CD4-positive, alpha-beta T cell (primary cell): ENCODE data around the gene VWF. TPM values are rescaled to one million over a fixed set of nuclear protein-coding genes. Genes with fewer than 3 reads are reported as not detected.

Source experiments
- ATAC-seq: fragments of 200-7000 bp; cut with Tn5 transposase; one replicate; pipeline ENCODE4 v1.10.0; 2022; ENCODE audit warnings: mild to moderate bottlenecking; ENCODE audit not compliant: poor library complexity
- CTCF ChIA-PET: fragments of 350-600 bp; sonication (Branson Sonifier 250); formaldehyde crosslinking; loops from one replicate; lab custom pipeline; 2021; ENCODE audit warnings: antibody characterized with exemption, inconsistent platforms; lab: Charles Lee
- POLR2A ChIA-PET: fragments of 350-600 bp; sonication (Branson Sonifier 250); formaldehyde crosslinking; loops from one replicate; lab custom pipeline; 2021; ENCODE audit warnings: antibody characterized with exemption, inconsistent platforms; lab: Charles Lee
- DNase-seq, 14 experiments: peaks; one replicate each; pipeline ENCODE4 v3.0.0-alpha.2; 2013 to 2020; ENCODE audit warnings: mixed read lengths in 2 of 14
- H3K27ac ChIP-seq, 2 donors: one replicate each; pipeline versions ENCODE4 v1.5.1 to v1.7.0; 2013; ENCODE audit warnings: low read length in 2 of 2, low read depth in 1 of 2, mild to moderate bottlenecking in 1 of 2
- H3K27me3 ChIP-seq, 2 experiments: 1 replicate in 1 of 2; 2 replicates in 1 of 2; pipeline versions ENCODE4 v1.6.1 to v1.7.0; 2013; ENCODE audit warnings: low read length in 2 of 2, control low read depth in 1 of 2, mild to moderate bottlenecking in 1 of 2, moderate library complexity in 1 of 2; ENCODE audit not compliant: insufficient read depth in 2 of 2, control insufficient read depth in 1 of 2
- H3K36me3 ChIP-seq: one replicate; pipeline ENCODE4 v1.6.1; 2013; ENCODE audit warnings: low read length, control low read depth; ENCODE audit not compliant: insufficient read depth
- H3K4me1 ChIP-seq: one replicate; pipeline ENCODE4 v1.6.1; 2013; ENCODE audit warnings: low read length, control low read depth; ENCODE audit not compliant: insufficient read depth
- H3K4me3 ChIP-seq: one replicate; pipeline ENCODE4 v1.5.1; 2013; ENCODE audit warnings: mild to moderate bottlenecking, low read length, moderate library complexity
- H3K9me3 ChIP-seq, 2 experiments: 1 replicate in 1 of 2; 2 replicates in 1 of 2; pipeline versions ENCODE4 v1.6.1 to v1.7.0; 2013; ENCODE audit warnings: low read length in 2 of 2, mild to moderate bottlenecking in 2 of 2, control low read depth in 1 of 2, moderate library complexity in 1 of 2; ENCODE audit not compliant: control insufficient read depth in 1 of 2, insufficient read depth in 1 of 2
- H3K27ac Mint-ChIP-seq: one replicate; pipeline ENCODE4 v1.8.0; 2020; ENCODE audit warnings: mixed read lengths
- H3K27me3 Mint-ChIP-seq: one replicate; pipeline ENCODE4 v1.8.0; 2021; ENCODE audit warnings: mixed read lengths
- H3K36me3 Mint-ChIP-seq: one replicate; pipeline ENCODE4 v1.8.0; 2021; ENCODE audit warnings: low read depth, mixed read lengths
- H3K4me1 Mint-ChIP-seq: one replicate; pipeline ENCODE4 v1.8.0; 2021; ENCODE audit warnings: low read depth, mixed read lengths
- H3K4me3 Mint-ChIP-seq: one replicate; pipeline ENCODE4 v1.8.0; 2020; ENCODE audit warnings: mild to moderate bottlenecking, mixed read lengths
- H3K9me3 Mint-ChIP-seq: one replicate; pipeline ENCODE4 v1.8.0; 2020; ENCODE audit warnings: mixed read lengths
- CTCF ChIP-seq: fragments of 200-600 bp; IDR thresholded peaks from one replicate; pipeline ENCODE4 v1.8.0; 2022; ENCODE audit warnings: antibody characterized with exemption, mild to moderate bottlenecking
- intact Hi-C, 2 experiments: fragments of 100-400 bp; cut with DNase I in 1 of 2; cut with micrococcal nuclease in 1 of 2; formaldehyde crosslinking; loops; one replicate each; pipeline versions ENCODE4 v1.15.1 to v1.9.0; 2023 to 2025; cut with DNase I, micrococcal nuclease
- total RNA-seq, 174 experiments: library from RNA in 2 of 174; stranded (reverse) in 2 of 174; gene quantifications; one replicate each; pipeline ENCODE4 v1.2.3 and lab custom pipeline; 2021 to 2026

Gene VWF
- total RNA-seq, 2 experiments from 2014 or later: 0.20 TPM; not detected in 1

GRCh38 chr12:6047249-6048237 is 76.9 kb downstream of the VWF start:
- no peak overlapping the region for H3K27ac Mint-ChIP-seq
- H3K27me3 Mint-ChIP-seq: peaks cover 14% of the 10 kb centered on the region
- CTCF ChIA-PET: no interaction called here
- no peak overlapping the region for H3K4me3 Mint-ChIP-seq
- Histone ChIP-seq H3K4me3 (no peak overlapping the region), H3K36me3 (no peaks in the 10 kb centered on the region), H3K9me3 (no peaks in the 10 kb centered on the region), H3K4me1 (no peaks in the 10 kb centered on the region), H3K27ac (no peak overlapping the region), H3K27me3 (peaks cover 0 to 2% of the 10 kb centered on the region in 2 experiments)
- ATAC-seq (no peak), DNase-seq (no peak)
- H3K36me3 Mint-ChIP-seq: no peaks in the 10 kb centered on the region
- H3K4me1 Mint-ChIP-seq: no peaks in the 10 kb centered on the region
- POLR2A ChIA-PET: no interaction called here
- intact Hi-C loops: loop anchor here in 1 of 2 experiments (10.0 kb wide), 1 partner anchor 1183 kb away; no protein-coding TSS in a partner anchor
- no peak for TF ChIP-seq CTCF
- no peaks in the 10 kb centered on the region for H3K9me3 Mint-ChIP-seq

GRCh38 chr12:6046511-6047180 is 77.8 kb downstream of the VWF start:
- Mint-ChIP-seq H3K27ac (no peak overlapping the region), H3K9me3 (no peaks in the 10 kb centered on the region), H3K4me3 (no peak overlapping the region), H3K36me3 (no peaks in the 10 kb centered on the region), H3K4me1 (no peaks in the 10 kb centered on the region), H3K27me3 (peaks cover 14% of the 10 kb centered on the region)
- intact Hi-C loops: loop anchor here in 1 of 2 experiments (10.0 kb wide), 1 partner anchor 1182 kb away; no protein-coding TSS in a partner anchor
- no peak for TF ChIP-seq CTCF
- Histone ChIP-seq H3K4me1 (no peaks in the 10 kb centered on the region), H3K4me3 (no peak overlapping the region), H3K27me3 (peaks cover 0 to 2% of the 10 kb centered on the region in 2 experiments), H3K9me3 (no peaks in the 10 kb centered on the region), H3K27ac (no peak overlapping the region), H3K36me3 (no peaks in the 10 kb centered on the region)
- CTCF ChIA-PET: no interaction called here
- POLR2A ChIA-PET: no interaction called here
- DNase-seq (no peak), ATAC-seq (no peak)

- intact Hi-C loops: loop anchor here in 1 of 2 experiments (10.0 kb wide), 1 partner anchor 1181 kb away; no protein-coding TSS in a partner anchor
- Histone ChIP-seq H3K4me1 (no peaks in the 10 kb centered on the region), H3K4me3 (no peak overlapping the region), H3K27me3 (peaks cover 0 to 2% of the 10 kb centered on the region in 2 experiments), H3K9me3 (no peaks in the 10 kb centered on the region), H3K27ac (no peak overlapping the region), H3K36me3 (no peaks in the 10 kb centered on the region)
- Mint-ChIP-seq H3K27me3 (peaks cover 14% of the 10 kb centered on the region), H3K4me3 (no peak overlapping the region), H3K27ac (no peak overlapping the region), H3K9me3 (no peaks in the 10 kb centered on the region), H3K4me1 (no peaks in the 10 kb centered on the region), H3K36me3 (no peaks in the 10 kb centered on the region)
- POLR2A ChIA-PET: no interaction called here
- ATAC-seq (no peak), DNase-seq (no peak)
- no peak for TF ChIP-seq CTCF
- CTCF ChIA-PET: no interaction called here
Observed at GRCh38 chr12:6045438-6045837, 79.0 kb downstream of the VWF start.
